ENCODE data around the gene CPA1. TPM values are rescaled to one million over a fixed set of nuclear protein-coding genes. Genes with fewer than 3 reads are reported as not detected.

The CPA1 gene
- total and polyA plus RNA-seq, 10 of the 15 experiments (the other 5 are each of a cell fraction or from before 2014, with no cell fraction given): 8.0 TPM; not detected in 9

- TF ChIP-seq TCF7 (IDR thresholded peaks at IDR 0.05; ENCODE audit: borderline replicate concordance) (no peak), CREM (IDR thresholded peaks at IDR 0.05; ENCODE audit: low read depth) (no peak), BACH1 (IDR thresholded peaks at IDR 0.05; ENCODE audit: borderline replicate concordance) (no peak), SIN3A (IDR thresholded peaks at IDR 0.05; ENCODE audit: low read depth, low read length) (no peak), MXI1 (IDR thresholded peaks at IDR 0.05; ENCODE audit: low read depth, low read length) (no peak), MYC (IDR thresholded peaks at IDR 0.05; ENCODE audit: insufficient read depth, insufficient read length, insufficient replicate concordance, low read length, severe bottlenecking) (no peak)
These were observed 53.0 kb downstream of the CPA1 start (continued) for GRCh38 chr7:130433301-130433700.

GRCh38 chr7:130435311-130435854 is 55.1 kb downstream of the CPA1 start:
- ATAC-seq (no peak), DNase-seq (ENCODE audit: low read depth, low spot score) (no peak), FAIRE-seq (no peak)
- in situ Hi-C loops (cut with MboI) (no loop called here), intact Hi-C loops (cut with micrococcal nuclease; ENCODE audit: unreplicated experiment) (no loop called here)
- H3K4me3 ChIP-seq: no peak overlapping the region
- H3K36me3 ChIP-seq (ENCODE audit: control insufficient read depth in 2 of 2, insufficient read depth in 2 of 2, low read length in 1 of 2): no peaks in the 10 kb centered on the region
- peaks cover 3% of the 10 kb centered on the region for H3K4me1 ChIP-seq (ENCODE audit: control insufficient read depth, insufficient read depth, low read length)
- ChIA-PET CTCF (no interaction called here), POLR2A (no interaction called here), RAD21 (ENCODE audit: unreplicated experiment) (no interaction called here), SMC1A (ENCODE audit: uncharacterized antibody, unreplicated experiment) (no interaction called here)
- no peaks in the 10 kb centered on the region for H3K27me3 ChIP-seq (replicated peaks in 1 of 2; ENCODE audit: control insufficient read depth in 2 of 2, insufficient read depth in 2 of 2, low read length in 1 of 2)
- H3K4me2 ChIP-seq (ENCODE audit: control insufficient read depth, insufficient read depth): no peak overlapping the region
- no peaks in the 10 kb centered on the region for H4K20me1 ChIP-seq (ENCODE audit: control insufficient read depth, insufficient read depth)
- 53% methylated on average over 2 of the region's 2 CpGs for WGBS (ENCODE audit: insufficient coverage, insufficient replicate concordance, low lambda C conversion rate, missing lambda C conversion rate)
- BruUV-seq (replicated peaks): no TSS peak
- H2AFZ ChIP-seq (ENCODE audit: control insufficient read depth, low read depth, low read length): no peak overlapping the region
- no peak overlapping the region for H3K9ac ChIP-seq (ENCODE audit: control insufficient read depth, insufficient read depth, low read length)
- no peak overlapping the region for H3K27ac ChIP-seq (ENCODE audit: control insufficient read depth, insufficient read depth)
- peaks cover 3% of the 10 kb centered on the region for H3K79me2 ChIP-seq (ENCODE audit: control insufficient read depth, insufficient read depth, low read length)
- no peaks in the 10 kb centered on the region for H3K9me3 ChIP-seq (replicated peaks; ENCODE audit: control insufficient read depth, insufficient read depth, low read length)
- TF ChIP-seq SREBF1 (IDR thresholded peaks at IDR 0.05; ENCODE audit: low read length) (no peak), NR2F1 (conservative IDR thresholded peaks at IDR 0.05) (no peak), EP300 (IDR thresholded peaks at IDR 0.05; ENCODE audit: borderline replicate concordance in 1 of 2, control insufficient read depth in 1 of 2, low read depth in 2 of 2, low read length in 2 of 2) (no peak), RAD21 (IDR thresholded peaks at IDR 0.05; ENCODE audit: insufficient read depth, low read depth, low read length) (no peak), NR2C2 (IDR thresholded peaks at IDR 0.05; ENCODE audit: borderline replicate concordance, control insufficient read depth, insufficient read length, low read depth) (no peak), EED (IDR thresholded peaks at IDR 0.05; ENCODE audit: low read depth) (no peak), JUND (IDR thresholded peaks at IDR 0.05; ENCODE audit: low read depth, low read length) (no peak), SUPT20H (IDR thresholded peaks at IDR 0.05; ENCODE audit: borderline replicate concordance, control insufficient read depth, low read depth, low read length) (no peak), BACH1 (IDR thresholded peaks at IDR 0.05; ENCODE audit: borderline replicate concordance) (no peak), YY1 (IDR thresholded peaks at IDR 0.05; ENCODE audit: low read depth, low read length) (no peak)
- TF ChIP-seq, protein P1, sequence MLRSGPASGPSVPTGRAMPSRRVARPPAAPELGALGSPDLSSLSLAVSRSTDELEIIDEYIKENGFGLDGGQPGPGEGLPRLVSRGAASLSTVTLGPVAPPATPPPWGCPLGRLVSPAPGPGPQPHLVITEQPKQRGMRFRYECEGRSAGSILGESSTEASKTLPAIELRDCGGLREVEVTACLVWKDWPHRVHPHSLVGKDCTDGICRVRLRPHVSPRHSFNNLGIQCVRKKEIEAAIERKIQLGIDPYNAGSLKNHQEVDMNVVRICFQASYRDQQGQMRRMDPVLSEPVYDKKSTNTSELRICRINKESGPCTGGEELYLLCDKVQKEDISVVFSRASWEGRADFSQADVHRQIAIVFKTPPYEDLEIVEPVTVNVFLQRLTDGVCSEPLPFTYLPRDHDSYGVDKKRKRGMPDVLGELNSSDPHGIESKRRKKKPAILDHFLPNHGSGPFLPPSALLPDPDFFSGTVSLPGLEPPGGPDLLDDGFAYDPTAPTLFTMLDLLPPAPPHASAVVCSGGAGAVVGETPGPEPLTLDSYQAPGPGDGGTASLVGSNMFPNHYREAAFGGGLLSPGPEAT (IDR thresholded peaks at IDR 0.05; ENCODE audit: low read depth): no peak
- TF ChIP-seq, protein P2, sequence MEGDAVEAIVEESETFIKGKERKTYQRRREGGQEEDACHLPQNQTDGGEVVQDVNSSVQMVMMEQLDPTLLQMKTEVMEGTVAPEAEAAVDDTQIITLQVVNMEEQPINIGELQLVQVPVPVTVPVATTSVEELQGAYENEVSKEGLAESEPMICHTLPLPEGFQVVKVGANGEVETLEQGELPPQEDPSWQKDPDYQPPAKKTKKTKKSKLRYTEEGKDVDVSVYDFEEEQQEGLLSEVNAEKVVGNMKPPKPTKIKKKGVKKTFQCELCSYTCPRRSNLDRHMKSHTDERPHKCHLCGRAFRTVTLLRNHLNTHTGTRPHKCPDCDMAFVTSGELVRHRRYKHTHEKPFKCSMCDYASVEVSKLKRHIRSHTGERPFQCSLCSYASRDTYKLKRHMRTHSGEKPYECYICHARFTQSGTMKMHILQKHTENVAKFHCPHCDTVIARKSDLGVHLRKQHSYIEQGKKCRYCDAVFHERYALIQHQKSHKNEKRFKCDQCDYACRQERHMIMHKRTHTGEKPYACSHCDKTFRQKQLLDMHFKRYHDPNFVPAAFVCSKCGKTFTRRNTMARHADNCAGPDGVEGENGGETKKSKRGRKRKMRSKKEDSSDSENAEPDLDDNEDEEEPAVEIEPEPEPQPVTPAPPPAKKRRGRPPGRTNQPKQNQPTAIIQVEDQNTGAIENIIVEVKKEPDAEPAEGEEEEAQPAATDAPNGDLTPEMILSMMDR (IDR thresholded peaks at IDR 0.05 in 2 of 3, conservative IDR thresholded peaks at IDR 0.05 in 1 of 3; ENCODE audit: control insufficient read depth in 2 of 3, extremely low read depth in 1 of 3, insufficient read depth in 1 of 3, low read depth in 3 of 3, low read length in 3 of 3): no peak
- TF ChIP-seq, protein P3, sequence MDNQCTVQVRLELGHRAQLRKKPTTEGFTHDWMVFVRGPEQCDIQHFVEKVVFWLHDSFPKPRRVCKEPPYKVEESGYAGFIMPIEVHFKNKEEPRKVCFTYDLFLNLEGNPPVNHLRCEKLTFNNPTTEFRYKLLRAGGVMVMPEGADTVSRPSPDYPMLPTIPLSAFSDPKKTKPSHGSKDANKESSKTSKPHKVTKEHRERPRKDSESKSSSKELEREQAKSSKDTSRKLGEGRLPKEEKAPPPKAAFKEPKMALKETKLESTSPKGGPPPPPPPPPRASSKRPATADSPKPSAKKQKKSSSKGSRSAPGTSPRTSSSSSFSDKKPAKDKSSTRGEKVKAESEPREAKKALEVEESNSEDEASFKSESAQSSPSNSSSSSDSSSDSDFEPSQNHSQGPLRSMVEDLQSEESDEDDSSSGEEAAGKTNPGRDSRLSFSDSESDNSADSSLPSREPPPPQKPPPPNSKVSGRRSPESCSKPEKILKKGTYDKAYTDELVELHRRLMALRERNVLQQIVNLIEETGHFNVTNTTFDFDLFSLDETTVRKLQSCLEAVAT (IDR thresholded peaks at IDR 0.05): no peak
